ENCODE data around the gene ARL3. TPM values are rescaled to one million over a fixed set of nuclear protein-coding genes. Genes with fewer than 3 reads are reported as not detected.

Gene ARL3
- total and polyA plus RNA-seq, 2 of the 4 experiments (the other 2 are of a cell fraction) = 5.0 to 14.3 TPM

GRCh38 chr10:102675011-102675665, 39.1 kb downstream of the ARL3 start:
- Histone ChIP-seq H4K8ac (ENCODE audit: low read depth in 2 of 2, low read length in 2 of 2) (peak overlapping the region; percentile 78 to 93), H3K4me3 (ENCODE audit: insufficient read depth, low read depth, low read length) (no peak overlapping the region), H3K36me3 (ENCODE audit: control insufficient read depth, insufficient read depth, low read length) (no peaks in the 10 kb centered on the region), H2AK5ac (ENCODE audit: low read depth, low read length) (peak overlapping the region; percentile 72), H2BK15ac (ENCODE audit: low read depth, low read length) (peak overlapping the region; percentile 87; the same call in 2 of the 3 replicates), H3K9me3 (ENCODE audit: control insufficient read depth, insufficient read depth, low read length) (no peaks in the 10 kb centered on the region), H3K9me1 (ENCODE audit: insufficient read depth, low read length) (peaks cover 22% of the 10 kb centered on the region), H3K4ac (ENCODE audit: low read depth, low read length) (peak overlapping the region; percentile 96), H3K27me3 (ENCODE audit: control insufficient read depth, insufficient read depth, low read length) (no peaks in the 10 kb centered on the region), H3K56ac (ENCODE audit: extremely low read depth, insufficient read depth, low read length) (peak overlapping the region; percentile 95), H2BK120ac (ENCODE audit: low read depth, low read length) (peak overlapping the region; percentile 97), H3K27ac (ENCODE audit: insufficient read depth, low read length) (peak overlapping the region; percentile 89), H2AK9ac (replicated peaks; ENCODE audit: low read depth, low read length, poor library complexity) (peak overlapping the region; percentile 75), H3K4me2 (ENCODE audit: low read depth, low read length) (peak overlapping the region; percentile 72), H2BK20ac (ENCODE audit: low read depth, low read length) (peak overlapping the region; percentile 93), H3K18ac (ENCODE audit: low read depth, low read length) (peak overlapping the region; percentile 83), H3K79me1 (ENCODE audit: low read depth in 1 of 2, low read length in 2 of 2) (peaks cover 9 to 53% of the 10 kb centered on the region in 2 experiments; a peak in 3 of 4 replicates), H4K5ac (ENCODE audit: low read depth, low read length) (peak overlapping the region; percentile 76), H2BK5ac (ENCODE audit: low read depth, low read length, poor library complexity, severe bottlenecking) (peak overlapping the region; percentile 97), H3K9ac (ENCODE audit: low read depth, low read length) (peak overlapping the region; percentile 85), H3K4me1 (ENCODE audit: control insufficient read depth, insufficient read depth, low read length) (peaks cover 49% of the 10 kb centered on the region), H4K91ac (ENCODE audit: insufficient read depth, low read depth, low read length) (peak overlapping the region; percentile 97), H2AFZ (replicated peaks; ENCODE audit: low read length, poor library complexity) (peak overlapping the region; percentile 73), H3K23ac (ENCODE audit: low read depth, low read length) (peak overlapping the region; percentile 93), H4K20me1 (ENCODE audit: insufficient read depth, low read length) (no peaks in the 10 kb centered on the region), H3K14ac (replicated peaks; ENCODE audit: low read depth, low read length) (peak overlapping the region; percentile 93)
- intact Hi-C loops (cut with micrococcal nuclease) = no loop called here
- in situ Hi-C loops (cut with MboI; ENCODE audit: low sequenced_read_pairs) = no loop called here
- TF ChIP-seq NFE2L2 (IDR thresholded peaks at IDR 0.05; ENCODE audit: low read depth, low read length) = no peak
- TF ChIP-seq BHLHE40 (IDR thresholded peaks at IDR 0.05; ENCODE audit: low read depth, low read length) = no peak
- no peak for TF ChIP-seq CHD1 (IDR thresholded peaks at IDR 0.05; ENCODE audit: low read depth, low read length)
- no peak for TF ChIP-seq FOS (IDR thresholded peaks at IDR 0.05; ENCODE audit: low read depth, low read length)
- ATAC-seq (ENCODE audit: low read depth) = no peak
- dilution Hi-C loops (cut with HindIII; ENCODE audit: low sequenced_read_pairs, unreplicated experiment) = no loop called here
- ChIA-PET CTCF (interaction anchor here (0.6 to 1.2 kb wide), 4 partner anchors 9 to 495 kb away, joined by 3 to 5 read pairs (median 4); no protein-coding TSS in a partner anchor), POLR2A (ENCODE audit: unreplicated experiment) (no interaction called here)
- 16% methylated on average over 4 of the region's 8 CpGs; no CpG with 5 or more reads in 1 of the 2 experiments for WGBS, 2 experiments (ENCODE audit: extremely low coverage in 2 of 2, insufficient read length in 1 of 2)
- no TSS peak for BruUV-seq (replicated peaks)
- DNase-seq = no peak

Measured in IMR-90 (cell line).